Ramos (cell line): Measurements from ENCODE around the gene MS4A12.
"Not testable (repeated sequence)": the region's sequence is repeated elsewhere in the genome, so short reads cannot be mapped to it uniquely, and the experiment has no call there.

Experiments
- in situ Hi-C: fragments of 300-500 bp; cut with MboI; formaldehyde crosslinking; loops from one replicate; pipeline ENCODE4 v1.14.3; 2022; ENCODE audit warnings: low sequenced_read_pairs; ENCODE audit not compliant: unreplicated experiment

MS4A12 gene

GRCh38 chr11:60510209-60510608 is 17.6 kb downstream of the MS4A12 start:
- in situ Hi-C loops: not testable (repeated sequence)

DNA sequence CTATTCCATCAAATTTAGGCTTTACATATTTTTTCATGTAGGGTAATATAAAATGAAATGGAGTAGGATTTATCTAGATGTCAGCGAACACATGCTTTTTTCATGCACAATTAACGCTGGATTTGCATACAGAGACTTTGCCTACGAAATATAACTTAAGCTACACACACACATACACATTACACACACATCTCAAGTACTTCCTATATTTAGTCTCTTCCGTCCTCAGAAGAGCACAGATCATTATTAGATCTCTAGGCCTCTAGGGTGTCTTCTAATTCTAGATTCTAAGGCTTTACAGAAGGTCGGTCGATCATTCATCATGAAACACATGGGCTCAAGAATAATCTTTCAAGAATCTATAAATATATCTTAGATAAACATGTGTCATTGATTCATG is 18.8 kb downstream of the MS4A12 start:
- in situ Hi-C loops: no loop called here

- in situ Hi-C loops: no loop called here
Measured at GRCh38 chr11:60512651-60513225, 20.2 kb downstream of the MS4A12 start.

DNA sequence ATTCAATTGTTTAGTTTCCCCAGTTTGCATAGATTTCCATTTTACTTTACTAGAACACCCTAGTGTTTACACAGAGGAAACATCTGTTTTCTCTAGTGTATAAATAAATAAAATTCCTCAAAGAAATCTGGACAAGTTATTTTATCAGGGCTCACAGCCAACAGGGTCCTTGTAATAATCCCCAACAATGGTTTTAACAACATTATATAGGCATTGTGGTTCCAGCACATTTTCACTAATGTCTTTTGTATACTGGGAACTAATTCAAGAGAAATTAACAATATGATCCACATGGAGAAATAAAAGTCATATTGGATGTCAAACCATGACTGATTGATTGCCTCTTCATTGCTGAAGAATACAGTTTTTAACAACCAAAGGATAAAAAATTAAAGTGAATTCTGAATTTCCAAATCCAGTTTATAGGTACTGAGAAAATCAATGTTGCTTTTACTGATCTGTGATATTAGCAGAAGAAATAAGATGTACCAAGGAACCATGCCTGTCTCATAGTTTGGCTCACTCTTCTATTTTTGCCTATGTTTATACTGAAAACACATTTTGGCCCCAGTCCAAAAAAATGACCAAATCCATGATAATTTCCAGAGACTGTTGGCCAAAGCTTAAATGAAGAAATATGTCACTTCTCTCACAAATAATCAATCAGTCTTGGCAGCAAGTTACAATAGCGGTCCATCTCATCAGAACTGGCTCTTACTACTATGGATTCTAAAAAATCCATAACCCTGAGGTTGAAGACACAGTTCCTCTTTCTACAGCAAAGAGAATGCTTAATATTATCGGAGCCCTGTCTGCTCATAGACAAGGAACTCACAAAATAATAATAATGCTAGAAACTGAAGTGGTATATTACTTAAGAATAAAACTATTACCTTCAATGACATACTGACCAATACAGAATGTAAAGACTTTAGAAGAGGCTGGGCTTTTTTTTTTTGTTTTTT is 21.2 kb downstream of the MS4A12 start:
- in situ Hi-C loops: no loop called here

DNA sequence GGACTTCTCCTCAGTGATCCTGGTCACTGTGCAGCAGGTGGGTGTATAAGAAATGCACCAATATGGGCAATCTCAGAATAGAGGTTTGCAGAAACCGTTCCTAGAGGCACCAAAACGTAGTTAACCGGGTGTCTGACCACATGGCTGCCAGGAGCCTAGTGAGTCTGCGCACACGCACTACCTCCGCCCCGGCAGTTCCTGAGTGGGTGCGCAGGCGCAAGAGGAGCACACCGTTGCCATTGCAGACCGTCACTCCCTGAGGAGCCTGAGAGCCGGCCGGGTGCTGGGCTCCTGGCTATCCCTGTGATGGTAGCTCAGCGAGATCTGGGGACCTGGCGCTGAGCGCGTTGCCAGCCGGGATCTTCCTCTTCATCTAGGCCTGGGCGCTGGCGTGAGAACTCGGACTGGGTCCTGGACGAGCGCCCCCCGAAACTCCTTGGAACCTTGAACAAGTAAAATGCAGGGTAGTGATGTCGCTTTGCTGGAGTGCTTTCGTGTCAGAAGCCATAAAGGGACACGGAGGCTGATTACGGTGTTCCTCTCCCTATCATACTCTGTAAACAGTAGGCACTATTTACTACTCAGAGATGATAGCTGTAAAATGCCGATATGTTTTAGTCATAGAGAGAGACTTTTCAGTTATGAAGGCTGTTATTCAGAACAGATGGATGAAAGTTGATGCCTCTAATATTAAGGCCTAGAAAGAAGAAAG is 22.7 kb downstream of the MS4A12 start, which contains the start of gene MS4A13:
MS4A13 (plus strand) TSS at position 249 of the 712 bp plus-strand sequence. CDS start 2,692 bp downstream, outside the sequence.
- in situ Hi-C loops: no loop called here

DNA sequence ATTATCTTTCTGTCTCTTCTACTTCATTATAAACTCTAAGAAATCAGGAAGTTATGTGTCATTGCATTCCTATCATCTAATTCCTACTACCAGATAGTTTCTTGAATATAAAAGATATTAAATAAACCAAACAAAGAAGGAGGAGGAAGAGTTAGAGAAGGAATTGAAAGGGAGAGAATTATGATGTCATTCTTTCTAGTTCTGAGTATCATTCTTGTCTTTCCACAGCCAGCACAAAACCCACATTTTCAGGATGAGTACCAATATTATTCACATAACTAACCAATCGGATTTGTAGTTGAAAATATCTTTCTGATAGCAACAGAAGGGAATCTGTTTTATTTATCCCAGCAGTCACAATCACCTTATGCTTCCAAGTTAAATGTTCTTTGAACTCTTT is 35.9 kb downstream of the MS4A12 start:
- in situ Hi-C loops: no loop called here

- in situ Hi-C loops: no loop called here
Measured at GRCh38 chr11:60528934-60529333, 36.4 kb downstream of the MS4A12 start.

DNA sequence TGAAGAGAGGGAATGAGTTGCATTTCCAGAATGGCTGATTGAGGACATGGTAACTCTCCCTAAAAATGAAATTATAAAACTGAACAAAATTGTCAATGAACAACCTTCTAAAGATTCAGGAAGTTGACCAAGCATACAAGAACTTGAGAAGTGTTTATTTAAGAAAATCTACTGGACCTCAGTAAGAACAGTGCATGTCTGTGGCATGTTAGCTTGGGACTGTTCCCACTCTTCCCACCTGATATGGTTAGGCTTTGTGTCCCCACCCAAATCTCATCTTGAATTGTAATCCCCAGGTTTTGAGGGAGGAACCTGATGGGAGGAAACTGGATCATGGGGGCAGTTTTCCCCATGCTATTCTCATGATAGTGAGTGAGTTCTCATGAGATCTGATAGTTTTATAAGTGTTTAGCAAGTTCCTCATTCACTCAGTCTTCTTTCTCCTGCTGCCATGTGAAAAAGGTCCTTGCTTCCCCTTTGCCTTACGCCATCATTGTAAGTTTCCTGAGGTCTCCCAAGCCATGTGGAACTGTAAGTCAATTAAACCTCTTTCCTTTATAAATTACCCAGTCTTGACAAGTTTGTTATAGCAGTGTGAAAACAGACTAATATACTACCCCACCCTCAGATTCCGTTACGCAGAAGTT is 38.0 kb downstream of the MS4A12 start:
- in situ Hi-C loops: no loop called here

DNA sequence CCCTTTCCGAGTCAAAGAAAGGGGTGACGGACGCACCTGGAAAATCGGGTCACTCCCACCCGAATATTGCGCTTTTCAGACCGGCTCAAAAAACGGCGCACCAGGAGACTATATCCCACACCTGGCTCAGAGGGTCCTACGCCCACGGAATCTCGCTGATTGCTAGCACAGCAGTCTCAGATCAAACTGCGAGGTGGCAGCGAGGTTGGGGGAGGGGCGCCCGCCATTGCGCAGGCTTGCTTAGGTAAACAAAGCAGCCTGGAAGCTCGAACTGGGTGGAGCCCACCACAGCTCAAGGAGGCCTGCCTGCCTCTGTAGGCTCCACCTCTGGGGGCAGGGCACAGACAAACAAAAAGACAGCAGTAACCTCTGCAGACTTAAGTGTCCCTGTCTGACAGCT is 39.8 kb downstream of the MS4A12 start:
- in situ Hi-C loops: not testable (repeated sequence)

DNA sequence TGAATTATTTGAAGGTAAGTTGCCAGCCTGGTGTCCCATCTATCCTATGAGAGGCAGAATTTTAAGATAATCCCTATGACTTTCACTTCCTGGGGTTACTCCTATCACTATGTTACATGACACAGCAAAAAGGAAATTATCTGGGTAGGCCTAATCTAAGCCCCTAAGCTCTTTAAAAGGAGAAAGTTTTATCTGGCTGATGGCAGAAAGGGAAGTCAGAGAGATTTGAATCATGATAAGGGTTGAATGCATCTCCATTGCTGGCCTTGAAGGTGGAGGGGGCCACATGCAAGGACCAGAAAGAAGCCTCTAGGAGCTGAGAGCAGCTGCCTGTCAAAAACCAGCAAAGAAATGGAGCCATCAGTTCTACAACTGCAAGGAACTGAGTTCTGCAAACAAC is 46.0 kb downstream of the MS4A12 start:
- in situ Hi-C loops: not testable (repeated sequence)

DNA sequence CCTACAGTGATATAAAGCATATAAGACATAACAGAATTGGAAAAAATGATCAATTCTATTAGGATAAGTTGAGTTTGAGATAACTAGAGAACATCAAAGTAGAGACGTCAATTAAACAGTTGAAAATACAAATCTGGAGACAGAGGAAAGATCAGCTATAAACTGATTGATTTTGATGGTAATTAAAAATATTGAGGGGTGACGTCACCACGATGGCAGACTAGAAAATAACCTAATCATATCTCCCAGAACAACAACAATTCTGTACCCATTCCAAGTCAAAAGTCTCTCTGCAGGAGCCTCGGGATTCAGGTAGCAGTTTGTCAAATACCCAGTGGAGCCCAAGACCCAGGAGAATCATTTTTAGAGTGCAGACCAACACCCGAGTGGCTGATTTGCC is 51.5 kb downstream of the MS4A12 start:
- in situ Hi-C loops: no loop called here
